Measurements from ENCODE around the gene LGALS4. TPM values are rescaled to one million over a fixed set of nuclear protein-coding genes. Genes with fewer than 3 reads are reported as not detected.

The LGALS4 gene
- total RNA-seq, 1 donor from 2014 or later = 1.1 TPM

Other genes with a start within 250 kb of the LGALS4 start
- gene MAP4K1, start 195.0 kb downstream of the LGALS4 start, total RNA-seq = not detected in 2 replicates
- 262 and 374 TPM in 2 replicates for gene EIF3K, start 193.8 kb downstream of the LGALS4 start, total RNA-seq
- gene ACTN4, start 165.3 kb downstream of the LGALS4 start, total RNA-seq = 130 and 135 TPM in 2 replicates
- gene CAPN12, start 68.5 kb downstream of the LGALS4 start, total RNA-seq = 6.6 and 6.8 TPM in 2 replicates
- 11.3 and 406 TPM in 2 replicates for gene LGALS7, start 39.4 kb downstream of the LGALS4 start, total RNA-seq
- 1,636 and 4,049 TPM in 2 replicates for gene LGALS7B, start 23.7 kb downstream of the LGALS4 start, total RNA-seq
- 44.5 and 51.1 TPM in 2 replicates for gene ECH1, start 18.8 kb upstream of the LGALS4 start, total RNA-seq
- 172 and 246 TPM in 2 replicates for gene HNRNPL, start 37.0 kb upstream of the LGALS4 start, total RNA-seq
- gene RINL, start 65.3 kb upstream of the LGALS4 start, total RNA-seq = 8.7 and 12.3 TPM in 2 replicates
- 41.3 and 44.7 TPM in 2 replicates for gene SIRT2, start 86.7 kb upstream of the LGALS4 start, total RNA-seq
- 23.2 and 25.9 TPM in 2 replicates for gene NFKBIB, start 87.0 kb upstream of the LGALS4 start, total RNA-seq
- 0.13 TPM in 1 of 2 replicates, not detected in the other for gene CCER2, start 99.2 kb upstream of the LGALS4 start, total RNA-seq
- 5.4 and 8.2 TPM in 2 replicates for gene SARS2, start 117.8 kb upstream of the LGALS4 start, total RNA-seq
- 56.5 and 62.4 TPM in 2 replicates for gene MRPS12, start 118.0 kb upstream of the LGALS4 start, total RNA-seq
- gene FBXO17, start 162.8 kb upstream of the LGALS4 start, total RNA-seq = 5.0 and 11.6 TPM in 2 replicates
- 5.3 and 5.8 TPM in 2 replicates for gene FBXO27, start 219.6 kb upstream of the LGALS4 start, total RNA-seq